Measurements from ENCODE around the gene RIMS1. TPM values are rescaled to one million over a fixed set of nuclear protein-coding genes. Genes with fewer than 3 reads are reported as not detected.

RIMS1 gene
- total RNA-seq, 4 donors from 2014 or later, result 0.63 to 2.4 (median 1.6) TPM

GRCh38 chr6:72413884-72414283, 527.5 kb downstream of the RIMS1 start:
- DNase-seq (ENCODE audit: low spot score) (no peak), ATAC-seq (ENCODE audit: low FRiP score) (no peak)
- no peak for TF ChIP-seq CTCF (IDR thresholded peaks at IDR 0.05)

GRCh38 chr6:72414657-72415056, 528.3 kb downstream of the RIMS1 start:
- ATAC-seq (ENCODE audit: low FRiP score), result no peak
- no peak for TF ChIP-seq CTCF (IDR thresholded peaks at IDR 0.05)

GRCh38 chr6:72416744-72417465, 530.6 kb downstream of the RIMS1 start:
- ATAC-seq (ENCODE audit: low FRiP score), result no peak
- TF ChIP-seq CTCF (IDR thresholded peaks at IDR 0.05), result no peak
- DNase-seq (ENCODE audit: low spot score), result no peak

More at GRCh38 chr6:72414657-72415056, 528.3 kb downstream of the RIMS1 start:
- no peak for DNase-seq (ENCODE audit: low spot score)

- TF ChIP-seq CTCF (IDR thresholded peaks at IDR 0.05), result no peak
- DNase-seq (ENCODE audit: low spot score) (no peak), ATAC-seq (ENCODE audit: low FRiP score) (no peak)
These were observed 531.4 kb downstream of the RIMS1 start for GRCh38 chr6:72417759-72418158.

- no peak for DNase-seq (ENCODE audit: low spot score)
- no peak for TF ChIP-seq CTCF (IDR thresholded peaks at IDR 0.05)
- no peak for ATAC-seq (ENCODE audit: low FRiP score)
These were observed 532.1 kb downstream of the RIMS1 start for GRCh38 chr6:72418495-72418894.

- TF ChIP-seq CTCF (IDR thresholded peaks at IDR 0.05), result no peak
- DNase-seq (ENCODE audit: low spot score) (no peak), ATAC-seq (ENCODE audit: low FRiP score) (no peak)
These were observed 533.6 kb downstream of the RIMS1 start for GRCh38 chr6:72419966-72420365.

GRCh38 chr6:72420409-72420808, 534.1 kb downstream of the RIMS1 start:
- TF ChIP-seq CTCF (IDR thresholded peaks at IDR 0.05), result no peak
- no peak for ATAC-seq (ENCODE audit: low FRiP score)

More at GRCh38 chr6:72420409-72420808, 534.1 kb downstream of the RIMS1 start:
- DNase-seq (ENCODE audit: low spot score), result no peak
